GM12864 (cell line): ENCODE measurements around the gene TBXA2R.

Source experiments
- DNase-seq: peaks from one replicate; pipeline ENCODE4 v3.0.0-alpha.2; 2011; ENCODE audit warnings: low read depth
- H3K4me3 ChIP-seq: 2 replicates; pipeline ENCODE4 v1.5.1; 2011; ENCODE audit warnings: mild to moderate bottlenecking, low read depth, low read length, control low read depth
- CTCF ChIP-seq: IDR thresholded peaks from 2 replicates; pipeline ENCODE4 v1.5.1; 2011; ENCODE audit warnings: low read depth, mild to moderate bottlenecking, moderate library complexity, low read length, control low read depth, inconsistent platforms; ENCODE audit errors: missing control alignments

TBXA2R gene

GRCh38 chr19:3625996-3626472 is 19.4 kb upstream of the TBXA2R start:
- DNase-seq = no peak
- TF ChIP-seq CTCF = no peak
- H3K4me3 ChIP-seq = peak overlapping the region; percentile 79

GRCh38 chr19:3623716-3624115 is 17.0 kb upstream of the TBXA2R start:
- no peak for DNase-seq

GRCh38 chr19:3622224-3622623 is 15.5 kb upstream of the TBXA2R start:
- DNase-seq = no peak
- H3K4me3 ChIP-seq = no peak overlapping the region
- TF ChIP-seq CTCF = no peak

More at GRCh38 chr19:3623716-3624115, 17.0 kb upstream of the TBXA2R start:
- no peak for TF ChIP-seq CTCF
- H3K4me3 ChIP-seq = no peak overlapping the region

- no peak for TF ChIP-seq CTCF
- no peak overlapping the region for H3K4me3 ChIP-seq
- no peak for DNase-seq
Observed at GRCh38 chr19:3621689-3622088, 15.0 kb upstream of the TBXA2R start.

GRCh38 chr19:3620817-3621547 is 14.3 kb upstream of the TBXA2R start:
- no peak overlapping the region for H3K4me3 ChIP-seq
- no peak for DNase-seq
- TF ChIP-seq CTCF = no peak

- TF ChIP-seq CTCF = no peak
- no peak for DNase-seq
- H3K4me3 ChIP-seq = no peak overlapping the region
Observed at GRCh38 chr19:3620145-3620816, 13.6 kb upstream of the TBXA2R start.
